GM12878 (cell line): ENCODE measurements around the gene LONP1. TPM values are rescaled to one million over a fixed set of nuclear protein-coding genes. Genes with fewer than 3 reads are reported as not detected.

Experiments
- ATAC-seq: fragments of 200-7000 bp; cut with Tn5 transposase; 3 replicates; pipeline ENCODE4 v1.9.1; 2020; ENCODE audit warnings: mild to moderate bottlenecking, moderate library complexity
- BruUV-seq: library from RNA; stranded (reverse); fragments of 400-500 nt; replicated peaks from 2 replicates; lab custom pipeline; 2021; lab: Mats Ljungman, UMichigan
- CTCF ChIA-PET: fragments of 300-600 bp; sonication (Branson Sonifier 250); formaldehyde crosslinking; extraction: SDS; loops from one replicate; lab custom pipeline; 2021; ENCODE audit warnings: inconsistent platforms; lab: Yijun Ruan, JAX
- POLR2A ChIA-PET: fragments of 350-600 bp; formaldehyde crosslinking; extraction: SDS; loops from one replicate; lab custom pipeline; 2021; ENCODE audit warnings: inconsistent platforms; lab: Charles Lee
- RAD21 ChIA-PET: fragments of 300-600 bp; sonication (Branson Sonifier 250); formaldehyde crosslinking; loops from one replicate; lab custom pipeline; 2023; ENCODE audit warnings: antibody characterized with exemption; ENCODE audit not compliant: unreplicated experiment; lab: Charles Lee
- SMC1A ChIA-PET: fragments of 300-600 bp; sonication (Branson Sonifier 250); formaldehyde crosslinking; loops from one replicate; lab custom pipeline; 2023; ENCODE audit not compliant: unreplicated experiment, uncharacterized antibody; lab: Charles Lee
- DNase-seq: peaks from one replicate; pipeline ENCODE4 v3.0.0-alpha.2; 2011; ENCODE audit warnings: low read depth, low spot score
- FAIRE-seq: peaks from 3 replicates; lab custom pipeline; 2011; peaks lifted over from hg19 to GRCh38; lab: Jason Lieb, UNC
- H2AFZ ChIP-seq: 2 replicates; pipeline ENCODE4 v1.6.0; 2011; ENCODE audit warnings: low read depth, low read length, control low read depth; ENCODE audit not compliant: control insufficient read depth
- H3K27ac ChIP-seq: 2 replicates; pipeline ENCODE4 v1.5.1; 2011; ENCODE audit warnings: control low read depth; ENCODE audit not compliant: control insufficient read depth, insufficient read depth
- H3K27me3 ChIP-seq, 2 experiments: replicated peaks in 1 of 2; 2 replicates each; pipeline versions ENCODE4 v1.6.0 to v1.6.1; 2011; ENCODE audit warnings: low read length in 1 of 2; ENCODE audit not compliant: control insufficient read depth in 2 of 2, insufficient read depth in 2 of 2
- H3K36me3 ChIP-seq, 2 experiments: 2 replicates each; pipeline ENCODE4 v1.5.1; 2011; ENCODE audit warnings: low read length in 1 of 2; ENCODE audit not compliant: control insufficient read depth in 2 of 2, insufficient read depth in 2 of 2
- H3K4me1 ChIP-seq: 2 replicates; pipeline ENCODE4 v1.6.1; 2011; ENCODE audit warnings: mild to moderate bottlenecking, low read length, moderate library complexity, mixed read lengths; ENCODE audit not compliant: control insufficient read depth, insufficient read depth
- H3K4me2 ChIP-seq: 2 replicates; pipeline ENCODE4 v1.6.0; 2011; ENCODE audit warnings: control low read depth; ENCODE audit not compliant: control insufficient read depth, insufficient read depth
- H3K4me3 ChIP-seq: fragments of 200-600 bp; sonication (generic); 2 replicates; pipeline ENCODE4 v1.5.1; 2016
- H3K79me2 ChIP-seq: 2 replicates; pipeline ENCODE4 v1.6.0; 2011; ENCODE audit warnings: low read length; ENCODE audit not compliant: control insufficient read depth, insufficient read depth
- H3K9ac ChIP-seq: 2 replicates; pipeline ENCODE4 v1.8.0; 2011; ENCODE audit warnings: low read length, control low read depth, mixed read lengths; ENCODE audit not compliant: control insufficient read depth, insufficient read depth
- H3K9me3 ChIP-seq: replicated peaks from 3 replicates; pipeline ENCODE4 v1.5.1; 2011; ENCODE audit warnings: mild to moderate bottlenecking, low read length; ENCODE audit not compliant: control insufficient read depth, insufficient read depth
- H4K20me1 ChIP-seq: 2 replicates; pipeline ENCODE4 v1.6.0; 2011; ENCODE audit not compliant: control insufficient read depth, insufficient read depth
- ASH2L ChIP-seq: fragments of 300-600, 200-600 bp; sonication (generic); IDR thresholded peaks from 2 replicates; pipeline ENCODE4 v1.6.1; 2017; ENCODE audit warnings: low read depth, mild to moderate bottlenecking, borderline replicate concordance
- BCLAF1 ChIP-seq: fragments of 450-650 bp; IDR thresholded peaks from 2 replicates; pipeline ENCODE4 v1.6.1; 2017; ENCODE audit warnings: antibody characterized with exemption, mild to moderate bottlenecking, moderate library complexity
- CBX3 ChIP-seq: fragments of 200-600 bp; sonication (generic); IDR thresholded peaks from 2 replicates; pipeline ENCODE4 v1.6.1; 2016; ENCODE audit warnings: low read depth, borderline replicate concordance
- FOXK2 ChIP-seq: fragments of 450-650 bp; IDR thresholded peaks from 2 replicates; pipeline ENCODE4 v1.6.1; 2017; ENCODE audit warnings: mild to moderate bottlenecking, moderate library complexity
- HDAC6 ChIP-seq: fragments of 200-600 bp; sonication (generic); IDR thresholded peaks from one replicate; pipeline ENCODE4 v1.8.0; 2017; ENCODE audit warnings: antibody characterized with exemption; ENCODE audit not compliant: unreplicated experiment
- HDGF ChIP-seq: fragments of 450-650 bp; IDR thresholded peaks from 2 replicates; pipeline ENCODE4 v1.6.1; 2016; ENCODE audit warnings: antibody characterized with exemption
- IKZF2 ChIP-seq, 2 experiments: fragments of 450-650 bp; IDR thresholded peaks; 2 replicates each; pipeline ENCODE4 v1.6.1; 2017; ENCODE audit warnings: mild to moderate bottlenecking in 2 of 2, moderate library complexity in 2 of 2
- IRF3 ChIP-seq: fragments of 450-650 bp; IDR thresholded peaks from 2 replicates; pipeline ENCODE4 v1.6.1; 2014; ENCODE audit warnings: mild to moderate bottlenecking
- PAX5 ChIP-seq: IDR thresholded peaks from 2 replicates; pipeline ENCODE4 v1.6.1; 2011; ENCODE audit warnings: low read depth, low read length, borderline replicate concordance
- POLR2A ChIP-seq: IDR thresholded peaks from 2 replicates; pipeline ENCODE4 v1.6.1; 2011; ENCODE audit warnings: low read depth, mild to moderate bottlenecking, low read length
- POU2F2 ChIP-seq: IDR thresholded peaks from 3 replicates; pipeline ENCODE4 v1.6.1; 2011; ENCODE audit warnings: low read depth, mild to moderate bottlenecking, low read length, borderline replicate concordance
- RCOR1 ChIP-seq: conservative IDR thresholded peaks from 2 replicates; pipeline ENCODE4 v1.6.1; 2012; ENCODE audit warnings: low read depth, low read length, improper control_type of control experiment
- SIX5 ChIP-seq: IDR thresholded peaks from 2 replicates; pipeline ENCODE4 v1.6.1; 2011; ENCODE audit warnings: mild to moderate bottlenecking, low read depth, low read length, moderate library complexity; ENCODE audit not compliant: severe bottlenecking
- SMAD5 ChIP-seq: IDR thresholded peaks from 2 replicates; pipeline ENCODE4 v1.6.1; 2016; ENCODE audit warnings: antibody characterized with exemption, low read depth
- SP1 ChIP-seq: IDR thresholded peaks from one replicate; pipeline ENCODE4 v1.6.1; 2011; ENCODE audit warnings: low read depth, low read length
- ZBED1 ChIP-seq: IDR thresholded peaks from 2 replicates; pipeline ENCODE4 v1.6.1; 2016; ENCODE audit warnings: borderline replicate concordance
- ZNF207 ChIP-seq: fragments of 450-650 bp; IDR thresholded peaks from 2 replicates; pipeline ENCODE4 v1.6.1; 2014; ENCODE audit warnings: antibody characterized with exemption, mild to moderate bottlenecking, borderline replicate concordance
- WGBS: methylation state at CpG from one replicate; pipeline ENCODE4 v1.1.6; 2016; ENCODE audit warnings: low lambda C conversion rate; ENCODE audit not compliant: insufficient replicate concordance, insufficient coverage; ENCODE audit errors: missing lambda C conversion rate; 5-methylcytosine and 5-hydroxymethylcytosine counted together
- in situ Hi-C: fragments of 300-500 bp; cut with MboI; formaldehyde crosslinking; loops from 9 replicates; pipeline ENCODE4 v1.14.3; 2018; ENCODE audit warnings: mixed read lengths
- intact Hi-C: fragments of 100-400 bp; cut with micrococcal nuclease; formaldehyde crosslinking; loops from one replicate; pipeline ENCODE4 v1.14.2; 2022; ENCODE audit not compliant: unreplicated experiment
- polyA plus RNA-seq, 11 experiments: library from polyadenylated mRNA; depleted of rRNA in 4 of 11; unstranded in 6 of 11; stranded (reverse) in 5 of 11; fragments of >200 nt; fragmentation: Nextera tagmentation in 4 of 11; fragmentation: Illumina TruSeq in 1 of 11; extraction: Ambion mirVana in 4 of 11; extraction: Trizol in 1 of 11; gene quantifications; 1 replicate in 1 of 11; 2 replicates in 10 of 11; pipeline versions ENCODE4 v1.2.1 to v1.2.3, GENCODE V29; 2011 to 2016; ENCODE audit warnings: inconsistent platforms in 2 of 11, missing spikeins in 2 of 11, low read depth in 1 of 11
- total RNA-seq, 4 experiments: library from RNA; depleted of rRNA in 3 of 4; stranded (reverse); fragments of >200 nt in 3 of 4; fragmentation: Illumina TruSeq in 1 of 4; extraction: Trizol in 1 of 4; gene quantifications; 2 replicates each; pipeline versions ENCODE4 v1.2.1 to v1.2.3, GENCODE V29; 2013 to 2021

The LONP1 gene
- total and polyA plus RNA-seq, 10 of the 15 experiments (the other 5 are each of a cell fraction or from before 2014, with no cell fraction given) = 0.61 to 136 (median 59.5) TPM

GRCh38 chr19:5692723-5693194, 27.2 kb downstream of the LONP1 start:
- H3K36me3 ChIP-seq = peaks cover 9 to 53% of the 10 kb centered on the region in 2 experiments; a peak in 3 of 4 replicates
- peak overlapping the region; percentile 30 for H3K9ac ChIP-seq
- TF ChIP-seq ZNF207 (no peak), CBX3 (no peak), POU2F2 (peak; percentile 51; the same call in 2 of the 3 replicates), BCLAF1 (no peak), SMAD5 (0 out of 2 replicates have a peak, but pooled peaks have one; percentile 3), PAX5 (0 out of 2 replicates have a peak, but pooled peaks have one; percentile 1), IRF3 (no peak), POLR2A (peak; percentile 0; the same call in 1 of the 2 replicates), RCOR1 (no peak), SP1 (no peak), ZBED1 (no peak), HDAC6 (no peak), SIX5 (no peak), FOXK2 (no peak), IKZF2 (IDR thresholded peaks at IDR 0.05) (no peak), HDGF (no peak), ASH2L (no peak)
- no TSS peak for BruUV-seq
- H3K79me2 ChIP-seq = peaks cover 49% of the 10 kb centered on the region
- POLR2A ChIA-PET = no interaction called here
- DNase-seq (no peak), FAIRE-seq (no peak), ATAC-seq (no peak)
- no peak overlapping the region for H2AFZ ChIP-seq
- CTCF ChIA-PET = no interaction called here
- peaks cover 10% of the 10 kb centered on the region for H3K4me1 ChIP-seq
- H3K27me3 ChIP-seq = no peaks in the 10 kb centered on the region
- WGBS = 67% methylated on average over 7 of the region's 7 CpGs
- intact Hi-C loops = no loop called here
- no peaks in the 10 kb centered on the region; the same call in none of the 2 replicates for H4K20me1 ChIP-seq
- in situ Hi-C loops = no loop called here
- peak overlapping the region; percentile 94 for H3K4me3 ChIP-seq
- H3K9me3 ChIP-seq = no peaks in the 10 kb centered on the region; the same call in 2 of the 3 replicates
- SMC1A ChIA-PET = no interaction called here
- peak overlapping the region; percentile 64 for H3K4me2 ChIP-seq
- RAD21 ChIA-PET = no interaction called here
- H3K27ac ChIP-seq = no peak overlapping the region; the same call in 1 of the 2 replicates
